ENCODE measurements around the gene TAC3.

TAC3 gene

DNA sequence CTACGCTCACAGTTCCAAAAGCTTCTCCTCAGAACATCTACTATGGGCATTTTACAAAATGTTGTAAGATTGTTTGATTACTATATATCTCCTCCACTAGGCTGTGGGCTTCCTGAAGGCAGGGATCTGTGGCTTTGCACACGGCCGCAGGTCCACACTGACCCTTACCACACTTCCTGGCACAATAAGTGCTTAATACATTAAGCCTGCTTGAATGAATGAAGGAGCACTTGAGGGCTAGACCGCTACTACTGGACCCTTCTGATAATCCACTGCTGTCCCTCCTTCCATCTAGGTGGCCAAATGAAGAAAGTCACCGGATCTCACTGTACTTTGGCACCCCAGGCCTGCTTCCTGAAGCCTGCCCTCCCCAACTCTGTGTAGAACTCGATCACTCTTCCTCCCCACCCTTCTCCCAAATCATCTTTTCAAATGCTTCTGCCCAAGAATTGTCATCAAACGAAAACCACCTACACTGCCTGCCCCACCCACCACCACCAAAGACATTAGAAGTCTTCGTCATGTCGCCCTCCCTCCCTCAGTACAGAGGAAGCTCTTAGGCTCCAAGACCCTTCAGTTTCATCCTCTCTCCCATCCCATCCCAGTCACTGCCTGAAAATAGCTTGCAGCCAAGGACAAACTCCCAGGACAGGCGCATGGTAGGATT lies 9.4 kb downstream of the TAC3 start:
- DNase-seq (ENCODE audit: extremely low read depth in 1 of 2, low read depth in 1 of 2): no peak

DNA sequence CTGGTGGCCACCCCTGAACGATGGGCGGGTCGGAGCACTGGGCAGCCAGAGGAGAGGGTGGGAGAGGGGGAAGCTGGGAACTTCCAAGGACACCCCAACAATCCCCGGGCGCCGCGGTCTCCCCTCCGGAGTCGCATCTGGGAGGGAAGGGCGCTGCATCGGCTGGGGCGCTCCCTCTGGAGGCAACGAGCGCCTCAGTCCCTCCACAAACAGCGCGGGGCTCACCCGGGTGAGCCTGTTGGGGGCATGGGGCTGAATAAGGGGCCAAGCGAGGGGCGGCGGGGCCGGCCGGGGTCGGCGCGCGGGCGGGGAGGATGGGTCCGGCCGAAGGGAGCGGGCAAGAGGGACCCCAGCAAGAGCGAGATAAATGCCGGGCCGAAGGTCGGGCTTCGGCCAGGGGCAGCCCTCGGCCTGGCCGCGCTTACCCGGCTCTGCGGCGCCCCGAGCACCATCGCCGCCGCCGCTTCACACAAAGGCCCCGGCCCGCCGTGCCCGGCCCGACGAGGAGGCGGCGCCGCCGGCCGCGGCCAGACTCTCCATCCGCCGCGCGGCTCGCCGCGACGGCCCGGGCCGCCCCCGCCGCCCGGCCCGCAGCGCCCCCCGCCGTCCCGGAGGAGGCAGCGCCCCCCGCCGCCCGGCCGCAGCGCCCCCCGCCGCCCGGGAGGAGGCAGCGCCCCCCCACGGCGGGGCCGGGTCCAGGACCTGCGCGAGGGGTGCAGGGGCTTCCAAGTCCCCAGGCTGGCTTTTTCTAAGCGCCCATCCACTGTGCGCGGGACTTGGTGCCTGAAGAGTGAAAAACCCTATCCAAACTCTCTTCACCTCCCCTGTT lies 10.1 kb downstream of the TAC3 start, which contains the start of gene ZBTB39:
Gene ZBTB39, minus strand, starts transcription at position 567 of the 829 bp plus-strand sequence. CDS start 1,629 bp downstream, outside the sequence.
- DNase-seq (ENCODE audit: extremely low read depth in 1 of 2, low read depth in 1 of 2): peak in 1 of 2 donors; percentile 57

- DNase-seq (ENCODE audit: extremely low read depth in 1 of 2, low read depth in 1 of 2): no peak
These were observed 11.7 kb downstream of the TAC3 start for GRCh38 chr12:57004651-57005050.

- DNase-seq (ENCODE audit: extremely low read depth in 1 of 2, low read depth in 1 of 2): no peak
These were observed 12.9 kb downstream of the TAC3 start for GRCh38 chr12:57003395-57003794.

- peak; percentile 40 to 56 for DNase-seq (ENCODE audit: extremely low read depth in 1 of 2, low read depth in 1 of 2)
These were observed 14.9 kb downstream of the TAC3 start for GRCh38 chr12:57001448-57001906.

GRCh38 chr12:57000393-57000792 lies 15.9 kb downstream of the TAC3 start:
- no peak for DNase-seq (ENCODE audit: extremely low read depth in 1 of 2, low read depth in 1 of 2)

DNA sequence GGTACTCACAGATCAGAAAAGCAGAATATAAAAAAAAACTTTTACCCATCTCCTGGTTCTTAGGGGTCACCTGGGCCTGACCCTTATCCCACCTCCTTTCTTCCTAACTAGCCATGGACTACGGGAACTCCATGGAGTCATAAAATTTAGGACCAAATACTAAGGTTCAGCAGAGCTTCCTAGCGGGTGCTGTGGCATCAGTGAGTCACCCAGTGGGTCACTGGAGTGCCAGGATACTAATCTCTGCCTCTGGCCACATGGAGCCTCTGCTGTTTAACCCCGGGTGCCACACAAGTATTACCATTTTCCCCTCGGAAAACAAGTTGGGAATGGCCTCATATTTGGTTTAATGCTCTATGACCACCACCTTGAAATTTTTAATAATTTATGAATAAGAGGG lies 16.9 kb downstream of the TAC3 start:
- DNase-seq (ENCODE audit: extremely low read depth in 1 of 2, low read depth in 1 of 2): no peak

DNA sequence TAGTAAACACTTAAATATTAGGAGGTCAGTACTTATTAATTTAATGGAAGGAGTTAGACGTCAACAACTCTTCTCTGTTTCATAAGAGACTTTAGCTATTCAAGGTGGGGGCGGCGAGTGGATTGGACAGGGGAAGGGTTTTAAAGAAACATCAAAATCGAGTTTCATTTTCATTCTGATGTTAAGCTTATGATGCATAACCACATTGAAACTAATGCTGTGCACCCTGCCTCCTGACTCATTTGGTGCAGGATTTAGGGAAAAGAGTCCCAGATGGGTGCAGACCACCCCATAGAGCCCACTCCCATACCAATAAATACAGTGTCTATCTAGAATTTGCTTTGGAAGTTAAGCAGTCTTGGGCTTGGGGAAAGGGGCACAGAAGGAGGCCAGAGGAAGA lies 17.3 kb downstream of the TAC3 start:
- no peak for DNase-seq (ENCODE audit: extremely low read depth in 1 of 2, low read depth in 1 of 2)

GRCh38 chr12:56998316-56998715 lies 18.0 kb downstream of the TAC3 start:
- DNase-seq (ENCODE audit: extremely low read depth in 1 of 2, low read depth in 1 of 2): no peak

DNA sequence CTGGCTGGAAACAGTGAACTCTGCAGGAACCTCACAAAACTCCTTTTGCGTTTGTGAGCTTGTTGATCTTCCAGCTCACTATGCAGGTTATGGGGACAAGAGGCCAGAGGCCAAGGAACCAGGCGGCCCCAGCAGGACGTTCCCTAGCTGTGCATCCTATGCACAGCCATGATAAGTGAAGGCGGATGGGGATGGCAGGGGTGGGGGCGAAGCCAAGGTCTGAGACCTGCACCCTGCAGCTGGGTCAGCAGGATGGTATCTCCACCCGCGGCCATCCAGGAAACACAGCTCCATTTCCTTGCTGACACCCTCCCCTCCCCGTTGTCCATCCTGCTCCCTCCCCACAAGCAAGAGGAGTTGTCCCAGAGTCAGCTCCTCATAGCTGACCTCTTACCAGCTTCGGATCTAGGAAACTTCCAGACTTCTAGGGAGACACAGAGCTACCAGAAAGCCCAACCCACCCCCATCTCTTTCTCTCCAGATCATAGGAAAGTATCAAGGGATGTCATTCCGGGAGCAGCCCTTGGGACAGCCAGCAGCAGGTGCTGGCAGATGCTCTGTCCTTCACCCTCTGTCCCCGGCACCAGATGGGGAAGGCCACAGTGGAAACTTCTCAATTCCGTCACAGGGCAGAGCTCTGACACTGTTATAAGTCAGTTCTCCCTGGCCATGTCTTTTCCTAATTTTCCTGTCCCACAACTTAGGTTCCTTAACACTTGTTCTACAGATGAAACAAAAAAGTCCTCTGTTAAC lies 19.4 kb downstream of the TAC3 start:
- DNase-seq (ENCODE audit: extremely low read depth in 1 of 2, low read depth in 1 of 2): no peak

DNA sequence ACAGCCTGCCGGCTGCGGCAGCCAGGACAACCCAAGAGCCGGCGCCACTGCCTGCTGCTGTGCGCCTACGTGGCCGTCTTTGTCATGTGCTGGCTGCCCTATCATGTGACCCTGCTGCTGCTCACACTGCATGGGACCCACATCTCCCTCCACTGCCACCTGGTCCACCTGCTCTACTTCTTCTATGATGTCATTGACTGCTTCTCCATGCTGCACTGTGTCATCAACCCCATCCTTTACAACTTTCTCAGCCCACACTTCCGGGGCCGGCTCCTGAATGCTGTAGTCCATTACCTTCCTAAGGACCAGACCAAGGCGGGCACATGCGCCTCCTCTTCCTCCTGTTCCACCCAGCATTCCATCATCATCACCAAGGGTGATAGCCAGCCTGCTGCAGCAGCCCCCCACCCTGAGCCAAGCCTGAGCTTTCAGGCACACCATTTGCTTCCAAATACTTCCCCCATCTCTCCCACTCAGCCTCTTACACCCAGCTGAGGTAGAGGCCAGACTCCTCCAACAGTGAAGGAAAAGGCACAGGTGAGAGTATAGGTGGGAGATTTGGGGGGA lies 20.3 kb downstream of the TAC3 start:
- no peak for DNase-seq (ENCODE audit: extremely low read depth in 1 of 2, low read depth in 1 of 2)

DNA sequence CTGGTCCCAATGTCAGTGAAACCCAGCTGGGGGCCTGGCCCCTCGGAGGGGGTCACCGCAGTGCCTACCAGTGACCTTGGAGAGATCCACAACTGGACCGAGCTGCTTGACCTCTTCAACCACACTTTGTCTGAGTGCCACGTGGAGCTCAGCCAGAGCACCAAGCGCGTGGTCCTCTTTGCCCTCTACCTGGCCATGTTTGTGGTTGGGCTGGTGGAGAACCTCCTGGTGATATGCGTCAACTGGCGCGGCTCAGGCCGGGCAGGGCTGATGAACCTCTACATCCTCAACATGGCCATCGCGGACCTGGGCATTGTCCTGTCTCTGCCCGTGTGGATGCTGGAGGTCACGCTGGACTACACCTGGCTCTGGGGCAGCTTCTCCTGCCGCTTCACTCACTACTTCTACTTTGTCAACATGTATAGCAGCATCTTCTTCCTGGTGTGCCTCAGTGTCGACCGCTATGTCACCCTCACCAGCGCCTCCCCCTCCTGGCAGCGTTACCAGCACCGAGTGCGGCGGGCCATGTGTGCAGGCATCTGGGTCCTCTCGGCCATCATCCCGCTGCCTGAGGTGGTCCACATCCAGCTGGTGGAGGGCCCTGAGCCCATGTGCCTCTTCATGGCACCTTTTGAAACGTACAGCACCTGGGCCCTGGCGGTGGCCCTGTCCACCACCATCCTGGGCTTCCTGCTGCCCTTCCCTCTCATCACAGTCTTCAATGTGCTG lies 21.0 kb downstream of the TAC3 start:
- DNase-seq (ENCODE audit: extremely low read depth in 1 of 2, low read depth in 1 of 2): no peak

DNA sequence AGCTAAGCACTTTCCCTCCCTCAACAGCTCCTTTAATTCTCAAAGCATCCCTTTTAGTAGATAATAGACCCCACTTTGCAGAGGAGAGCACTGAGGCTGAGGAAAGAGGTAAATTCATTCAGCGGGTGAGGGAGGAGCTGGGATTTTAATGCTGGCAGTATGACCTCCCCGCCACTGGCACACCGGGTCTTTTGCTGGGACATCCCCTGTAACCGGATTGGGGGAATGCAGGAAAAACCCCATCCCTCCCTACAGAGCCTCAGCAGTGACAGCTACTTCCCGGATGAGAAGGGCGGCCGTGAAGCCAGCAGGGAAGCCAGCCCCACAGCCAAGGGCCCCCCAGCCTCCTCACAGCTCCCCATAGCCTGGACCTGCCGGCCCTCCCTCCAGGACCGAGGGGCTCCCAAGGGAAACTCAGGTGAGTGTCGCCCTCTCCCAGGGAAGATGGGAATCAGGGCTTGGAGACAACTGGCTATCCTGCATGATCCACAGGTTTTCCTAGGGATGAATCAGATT lies 22.0 kb downstream of the TAC3 start:
- DNase-seq (ENCODE audit: extremely low read depth in 1 of 2, low read depth in 1 of 2): no peak

- no peak for DNase-seq (ENCODE audit: extremely low read depth in 1 of 2, low read depth in 1 of 2)
These were observed 23.0 kb downstream of the TAC3 start for GRCh38 chr12:56993346-56993745.

GRCh38 chr12:56991319-56992246 lies 24.7 kb downstream of the TAC3 start:
- no peak for DNase-seq (ENCODE audit: extremely low read depth in 1 of 2, low read depth in 1 of 2)

- DNase-seq (ENCODE audit: extremely low read depth in 1 of 2, low read depth in 1 of 2): no peak
These were observed 25.5 kb downstream of the TAC3 start for GRCh38 chr12:56990648-56991318.

DNA sequence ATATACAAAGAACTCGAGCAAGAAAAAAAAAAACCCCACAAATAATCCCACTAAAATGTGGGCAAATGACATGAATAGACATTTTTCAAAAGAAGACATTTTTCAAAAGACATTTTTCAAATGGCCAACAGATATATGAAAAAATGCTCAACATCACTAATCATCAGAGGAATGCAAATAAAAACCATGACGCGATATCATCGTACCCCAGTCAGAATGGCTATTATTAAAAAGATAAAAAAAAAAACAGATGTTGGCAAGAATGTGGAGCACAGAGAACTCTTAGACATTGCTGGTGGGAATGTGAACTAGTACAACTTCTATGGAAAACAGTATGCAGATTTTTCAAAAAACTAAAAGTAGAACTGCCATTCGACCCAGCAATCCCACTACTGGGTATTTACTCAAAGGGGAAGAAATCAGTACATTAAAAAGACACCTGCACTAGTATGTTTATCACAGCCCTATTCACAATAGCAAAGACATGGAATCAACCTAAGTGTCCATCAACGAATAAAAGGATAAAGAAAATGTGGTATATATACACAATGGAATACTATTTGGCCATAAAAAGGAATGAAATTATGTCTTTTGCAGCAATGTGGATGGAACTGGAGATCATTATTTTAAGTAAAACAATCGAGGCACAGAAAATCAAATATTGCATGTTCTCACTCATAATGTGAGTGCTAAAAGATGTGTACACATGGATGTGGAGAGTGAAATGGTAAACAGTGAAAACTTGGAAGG lies 26.3 kb downstream of the TAC3 start:
- DNase-seq (ENCODE audit: extremely low read depth in 1 of 2, low read depth in 1 of 2): no peak

GRCh38 chr12:56988207-56988739 lies 28.1 kb downstream of the TAC3 start:
- DNase-seq (ENCODE audit: extremely low read depth in 1 of 2, low read depth in 1 of 2): no peak

All from activated CD8-positive, alpha-beta memory T cell treated with anti-CD3 and anti-CD28 coated beads for 1 hour (primary cell).